GM18867 (cell line): ENCODE results near the gene ARHGAP19.

Source experiments
- ATAC-seq: cut with Tn5 transposase; IDR thresholded peaks from one replicate; pipeline ENCODE4 v1.9.1; 2021; ENCODE audit warnings: mild to moderate bottlenecking, moderate library complexity; ENCODE audit not compliant: unreplicated experiment

Gene ARHGAP19

DNA sequence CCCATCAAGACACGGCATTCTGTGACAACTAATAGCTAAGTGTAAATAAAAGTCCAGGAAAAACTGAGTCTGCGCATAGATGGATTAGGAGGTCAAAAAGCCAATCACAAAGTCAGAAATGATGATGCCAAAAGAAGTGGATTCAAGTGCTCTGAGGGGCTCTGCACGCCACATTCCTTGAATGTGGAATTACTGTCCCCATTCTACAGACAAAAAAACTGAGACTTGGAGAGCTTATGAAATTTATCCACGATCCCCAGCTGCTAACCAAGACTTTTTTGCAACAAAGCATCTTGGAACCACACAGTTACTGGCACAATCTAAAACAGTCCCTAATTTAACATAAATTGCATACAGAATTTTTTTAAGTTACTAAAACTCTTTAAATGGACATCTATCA lies 57.1 kb downstream of the ARHGAP19 start:
- no peak for ATAC-seq

DNA sequence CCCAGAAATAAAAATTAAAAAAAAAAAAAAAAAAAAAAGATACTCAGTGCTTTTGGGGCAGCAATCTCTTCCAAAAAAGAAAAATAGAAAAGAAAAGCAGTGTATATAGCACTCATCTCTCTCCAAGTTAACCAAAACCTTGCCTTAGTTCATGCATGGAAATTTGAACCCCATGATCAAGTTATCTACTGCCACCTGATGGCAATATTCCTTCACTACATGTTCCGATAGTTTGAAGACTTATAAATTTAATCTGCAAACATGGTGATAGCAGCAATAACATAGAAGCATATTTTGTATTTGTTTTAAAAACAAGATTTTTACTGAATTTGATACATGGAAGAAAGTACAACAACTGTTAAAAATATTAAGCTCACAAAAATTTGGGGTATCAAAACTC lies 58.0 kb downstream of the ARHGAP19 start:
- ATAC-seq, result no peak

DNA sequence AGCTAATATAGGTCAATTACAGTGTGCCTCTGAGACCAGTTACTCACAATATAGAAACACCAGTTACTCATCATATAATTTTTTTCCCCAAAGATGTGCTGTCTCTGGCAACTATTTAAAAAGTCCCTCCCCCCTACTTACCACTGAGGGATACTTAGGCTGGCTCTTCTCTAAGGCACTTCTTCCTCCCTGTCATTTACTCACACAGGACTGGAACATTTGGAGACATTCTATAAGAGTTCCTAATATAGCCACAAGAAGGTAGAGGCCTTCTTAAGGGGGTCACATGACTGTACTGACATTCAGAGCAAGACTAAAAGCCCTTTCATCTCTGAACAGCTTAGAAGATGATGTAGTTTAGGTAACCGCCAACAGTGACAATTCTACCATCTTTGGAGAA lies 62.3 kb downstream of the ARHGAP19 start:
- ATAC-seq, result no peak

DNA sequence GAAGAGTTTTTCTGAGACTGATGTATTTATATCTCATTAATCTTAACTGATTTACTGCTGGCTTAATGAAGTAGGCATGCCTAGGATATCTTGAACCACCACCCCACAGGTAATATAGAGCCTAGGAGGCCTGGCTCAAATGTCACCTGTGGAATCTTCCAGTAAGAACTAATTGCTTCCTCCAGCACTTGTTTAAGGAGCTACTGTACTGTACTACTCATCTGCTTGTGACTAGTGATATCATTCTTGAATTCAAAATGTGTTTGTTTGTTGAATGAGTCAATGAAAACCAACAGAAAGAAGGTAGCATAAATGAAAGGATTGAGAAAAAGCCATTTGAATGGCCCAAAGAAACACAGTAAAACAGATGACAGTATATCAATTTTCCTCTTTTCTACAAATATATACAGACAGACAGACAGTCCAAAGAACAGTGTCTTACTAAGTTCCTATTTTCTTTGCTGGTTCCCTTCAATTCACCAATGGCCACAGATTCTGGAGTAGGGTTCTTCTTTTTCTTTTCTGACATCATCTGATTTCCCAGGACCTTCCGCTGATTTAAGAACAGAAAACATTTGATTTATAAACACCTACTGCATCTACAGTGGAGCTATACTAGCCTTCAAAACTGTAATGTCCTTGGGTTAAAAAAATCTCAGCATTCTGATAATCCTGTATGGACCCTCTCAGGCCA lies 63.0 kb downstream of the ARHGAP19 start:
- no peak for ATAC-seq

DNA sequence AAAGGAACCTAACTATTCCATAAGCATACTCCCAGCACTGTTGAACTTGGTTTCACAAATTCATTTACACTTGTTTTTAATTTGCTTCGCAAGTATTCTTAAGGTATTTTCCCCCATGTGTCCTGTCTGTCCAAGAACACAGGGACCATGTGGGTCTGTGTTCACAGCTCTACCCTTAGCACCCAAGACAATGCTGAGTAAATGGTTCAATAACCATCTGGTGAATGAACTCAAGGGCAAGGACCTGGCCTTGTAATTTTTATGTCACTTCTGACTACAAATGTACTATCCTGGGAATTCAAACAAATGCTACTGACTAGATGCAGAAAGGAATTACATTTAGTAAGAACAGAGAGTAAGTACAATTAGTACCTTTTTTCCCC lies 63.7 kb downstream of the ARHGAP19 start:
- no peak for ATAC-seq

DNA sequence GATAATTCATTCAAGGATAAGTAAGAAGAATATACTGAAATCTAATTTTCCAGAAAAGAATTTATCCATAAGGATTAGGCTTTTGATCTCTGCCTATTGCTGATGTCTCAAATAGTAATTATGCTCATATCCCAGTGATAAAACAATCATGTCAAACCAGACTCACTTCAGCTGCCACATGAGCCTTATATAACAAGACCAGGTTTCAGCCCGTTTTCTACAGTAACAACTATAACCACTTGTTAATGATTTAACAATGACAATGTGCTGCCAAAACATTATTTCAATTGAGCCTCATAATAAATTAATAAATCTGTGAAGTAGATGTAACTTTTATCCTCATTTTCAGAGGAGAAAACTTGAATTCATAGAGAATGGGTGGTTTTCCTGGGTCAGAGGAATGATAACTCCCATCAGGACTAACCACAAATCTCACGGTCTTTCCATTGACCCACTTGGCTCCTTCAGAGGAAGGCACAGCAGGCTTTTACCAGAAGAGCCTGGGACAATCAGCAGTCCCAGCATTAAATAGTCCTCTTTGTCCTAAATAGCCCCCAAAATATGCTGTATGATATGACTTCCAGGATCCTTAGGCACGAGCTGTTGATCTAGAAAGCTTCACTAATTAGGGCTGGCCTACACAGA lies 64.2 kb downstream of the ARHGAP19 start:
- ATAC-seq, result no peak

DNA sequence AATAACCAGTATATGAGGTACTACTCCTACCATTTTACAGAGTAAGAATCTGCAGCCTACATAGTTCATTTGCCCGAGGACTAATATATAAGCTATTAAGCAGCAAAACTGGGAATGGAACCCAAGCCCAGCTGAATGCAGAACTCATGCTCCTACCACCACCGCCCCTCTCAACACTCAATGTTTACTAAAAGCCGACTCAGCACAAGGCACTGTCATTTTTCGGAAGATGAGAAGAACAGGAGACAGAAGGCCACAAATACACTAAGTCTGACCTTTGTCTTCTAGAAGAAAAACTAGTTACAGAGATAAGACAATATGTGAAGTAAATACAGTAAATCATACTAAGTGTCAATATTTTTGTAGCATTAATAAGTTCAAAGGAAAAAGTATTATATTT lies 66.0 kb downstream of the ARHGAP19 start:
- ATAC-seq, result no peak

DNA sequence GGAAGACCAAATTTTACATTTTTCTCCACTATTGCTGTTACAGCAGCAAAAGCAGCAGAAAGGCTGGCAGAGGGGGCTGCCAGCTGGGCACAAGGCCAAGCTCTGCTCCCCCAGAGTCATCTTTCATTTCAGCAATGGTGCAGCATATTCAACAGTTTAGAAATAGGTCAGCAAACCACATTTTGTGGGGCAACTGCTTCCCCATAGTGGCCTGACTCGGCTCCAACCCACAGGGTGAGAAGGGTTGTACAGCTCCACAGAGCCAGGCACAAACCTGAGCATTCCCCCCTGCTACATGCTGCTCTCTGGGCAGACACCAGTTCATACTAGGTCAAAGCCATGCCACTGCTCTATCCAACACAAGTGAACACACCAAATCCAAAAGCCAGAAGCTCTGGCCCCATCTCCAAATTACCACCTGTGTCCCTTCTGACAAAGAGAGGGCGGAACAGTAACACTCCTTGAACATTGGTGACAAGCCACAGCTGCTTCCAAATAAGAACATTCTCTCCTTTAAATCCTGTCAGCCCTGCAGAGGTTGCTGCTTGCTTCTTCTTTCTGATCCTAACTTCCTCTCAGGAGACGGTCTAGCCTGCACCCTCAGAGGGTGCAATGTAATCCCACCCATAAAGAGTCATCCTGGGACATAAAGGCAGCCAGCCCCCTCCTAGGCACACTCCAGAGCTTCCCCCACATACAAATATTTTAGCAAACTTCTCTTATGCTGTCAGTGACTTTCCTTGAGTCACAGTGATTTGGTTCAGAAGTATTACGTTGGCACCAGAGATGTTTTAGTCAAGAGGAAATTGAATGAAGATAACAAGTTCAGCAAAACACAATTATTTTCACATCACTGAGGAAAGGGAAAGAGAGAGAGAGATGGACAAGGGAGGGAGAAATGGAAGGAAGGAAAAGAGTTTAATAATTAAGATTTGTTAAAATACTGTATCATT lies 67.7 kb downstream of the ARHGAP19 start:
- ATAC-seq, result no peak

DNA sequence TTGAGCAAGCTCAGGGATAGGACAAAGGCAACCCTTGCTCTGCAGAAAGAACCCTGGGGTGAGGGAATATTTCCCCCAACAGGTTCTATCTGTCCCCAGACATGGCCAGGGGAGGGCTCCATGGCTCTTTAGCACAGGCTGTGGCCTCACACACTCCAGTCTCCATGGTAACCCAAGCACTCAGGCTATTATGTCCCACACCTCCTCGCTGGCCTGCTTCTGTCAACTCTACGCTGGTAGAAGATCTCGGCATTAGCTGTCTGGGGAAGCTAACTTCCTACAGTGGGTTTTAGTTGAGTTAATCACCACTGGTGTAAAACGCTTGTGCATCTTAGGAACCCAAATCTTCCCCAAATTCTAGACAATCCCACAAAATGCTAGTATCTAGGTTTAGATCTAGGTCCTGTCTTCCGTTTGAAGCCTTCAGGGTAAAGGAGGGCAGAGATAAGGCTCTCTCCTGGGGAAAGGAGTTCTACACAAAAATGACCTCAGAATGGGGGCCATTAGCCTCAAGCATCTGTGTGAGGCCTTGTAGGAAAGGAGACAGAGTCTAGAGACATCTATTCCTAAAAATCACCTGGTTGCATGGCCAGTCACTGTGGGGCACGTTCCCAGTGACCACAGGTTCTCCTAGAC lies 70.0 kb downstream of the ARHGAP19 start:
- ATAC-seq, result no peak

DNA sequence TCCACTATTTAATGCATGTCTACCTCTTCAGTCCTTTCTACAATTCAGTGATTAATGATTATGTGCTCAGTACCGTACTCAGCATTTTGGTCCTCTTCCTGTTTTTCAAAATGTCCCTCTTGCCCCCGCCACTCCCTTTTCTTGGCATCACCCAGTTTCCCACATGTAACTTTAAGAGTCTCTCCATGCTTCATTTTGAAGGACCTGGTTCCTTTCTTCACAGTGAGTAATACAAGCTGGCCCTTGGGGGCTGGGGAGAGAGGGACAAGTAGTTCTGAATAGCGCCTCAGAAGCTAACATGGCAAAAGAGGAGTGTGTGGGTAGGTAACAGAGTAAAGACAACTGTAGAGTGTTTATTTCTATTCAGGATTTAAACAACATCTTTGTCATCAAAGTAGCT lies 72.1 kb downstream of the ARHGAP19 start:
- ATAC-seq, result no peak

DNA sequence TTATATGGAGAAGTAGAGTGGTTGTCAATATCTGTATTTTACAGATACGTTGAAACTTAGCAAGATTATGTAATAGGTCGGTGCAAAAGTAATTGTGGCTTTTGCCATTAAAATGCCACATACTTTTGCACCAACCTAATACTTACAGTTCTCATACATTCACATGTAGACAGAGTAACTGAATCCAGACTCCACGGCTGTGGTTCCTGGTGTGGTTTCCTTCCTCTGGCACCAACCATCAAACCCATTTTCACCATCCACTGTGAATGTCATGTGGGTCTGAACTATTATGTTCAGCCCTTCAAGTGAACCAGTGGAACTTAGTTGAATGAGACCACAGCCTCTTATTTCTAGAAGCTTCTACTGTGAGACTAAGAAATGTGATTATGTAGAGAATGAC lies 75.1 kb downstream of the ARHGAP19 start:
- ATAC-seq, result no peak

DNA sequence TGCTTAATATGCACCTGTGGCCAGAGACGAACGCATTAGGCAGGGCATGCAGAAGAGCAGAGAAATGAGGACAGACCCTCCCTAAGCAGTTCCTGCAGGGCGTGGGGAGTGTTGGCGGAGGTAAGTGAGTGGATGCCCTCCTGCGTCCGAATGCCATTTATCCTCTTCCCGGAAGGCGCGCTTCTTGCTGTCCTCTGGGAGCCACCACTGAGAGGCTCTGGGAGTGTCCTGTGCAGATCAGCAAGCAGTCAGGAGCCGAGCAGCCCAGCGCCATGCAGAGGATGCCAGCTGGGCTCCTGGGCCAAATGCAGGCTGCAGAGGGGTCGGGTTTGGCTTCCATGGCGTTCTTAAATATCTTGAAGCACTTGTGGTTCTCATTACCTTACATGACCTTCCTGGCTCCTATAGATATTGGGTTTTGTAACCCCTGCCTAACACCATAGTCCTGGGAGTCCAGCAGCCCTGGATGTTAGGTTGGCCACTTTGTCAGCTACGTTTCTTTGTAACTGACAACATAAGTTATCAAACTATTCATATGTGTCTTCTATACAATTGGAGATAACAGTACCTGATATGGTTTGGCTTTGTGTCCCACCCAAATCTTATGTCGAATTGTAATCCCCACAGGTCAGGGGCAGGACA lies 76.7 kb downstream of the ARHGAP19 start:
- ATAC-seq, result no peak

DNA sequence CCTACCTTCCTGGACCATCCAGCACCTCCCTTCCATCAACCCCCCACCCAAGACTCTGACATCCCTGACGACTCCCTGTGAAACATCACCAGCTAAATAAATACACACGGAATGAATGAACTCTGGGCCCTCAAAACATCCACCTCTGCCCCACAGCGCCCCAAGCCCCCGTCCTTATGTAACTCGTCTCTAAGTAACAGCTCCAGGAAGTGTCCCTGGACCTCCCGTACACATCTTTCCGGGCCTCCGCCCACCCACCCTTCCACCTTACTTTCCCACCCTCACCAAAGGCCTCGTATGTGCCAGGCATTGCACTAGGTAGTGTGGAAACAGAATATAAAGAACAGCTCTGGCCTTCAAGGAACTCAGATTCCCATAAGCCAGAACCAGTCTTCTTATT lies 79.0 kb downstream of the ARHGAP19 start:
- ATAC-seq, result no peak

DNA sequence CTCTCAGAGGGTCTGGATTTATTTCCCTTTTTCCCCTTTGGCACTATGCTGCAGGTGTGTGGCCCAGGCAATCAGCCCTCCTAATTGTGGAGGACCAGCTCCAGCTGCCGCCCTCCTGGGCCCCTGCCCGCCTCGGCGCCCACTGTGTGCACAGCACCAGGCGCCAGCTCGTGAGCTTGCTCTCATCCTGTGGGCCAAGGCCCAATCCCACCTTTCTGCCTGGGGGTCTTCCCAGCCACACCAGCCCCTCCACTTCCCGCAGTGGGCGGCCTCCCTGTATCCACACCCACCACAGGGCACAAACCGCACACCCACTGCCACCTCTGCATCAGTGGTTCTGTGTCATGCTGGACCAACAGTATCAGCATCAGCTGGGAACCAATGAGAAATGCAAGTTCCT lies 81.2 kb downstream of the ARHGAP19 start:
- ATAC-seq, result no peak

DNA sequence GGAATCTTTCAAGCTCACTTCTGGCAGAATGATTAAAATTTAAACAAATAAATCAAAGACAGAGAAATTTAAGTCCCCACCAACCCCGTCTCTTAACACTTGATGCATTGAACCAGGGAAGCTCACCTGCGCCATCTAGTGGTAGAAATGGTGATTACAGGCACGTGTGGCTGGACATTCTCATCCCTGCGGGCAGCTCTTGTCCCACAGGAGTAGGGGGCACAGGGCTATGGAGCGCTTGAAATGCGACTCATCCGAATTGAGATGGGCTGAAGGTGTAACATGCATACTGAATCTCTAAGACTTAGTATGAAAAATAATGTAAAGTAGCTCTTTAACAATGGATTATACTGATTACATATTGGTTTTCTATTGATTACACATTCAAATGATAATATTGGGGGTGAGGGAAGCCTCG lies 81.9 kb downstream of the ARHGAP19 start:
- ATAC-seq, result no peak

DNA sequence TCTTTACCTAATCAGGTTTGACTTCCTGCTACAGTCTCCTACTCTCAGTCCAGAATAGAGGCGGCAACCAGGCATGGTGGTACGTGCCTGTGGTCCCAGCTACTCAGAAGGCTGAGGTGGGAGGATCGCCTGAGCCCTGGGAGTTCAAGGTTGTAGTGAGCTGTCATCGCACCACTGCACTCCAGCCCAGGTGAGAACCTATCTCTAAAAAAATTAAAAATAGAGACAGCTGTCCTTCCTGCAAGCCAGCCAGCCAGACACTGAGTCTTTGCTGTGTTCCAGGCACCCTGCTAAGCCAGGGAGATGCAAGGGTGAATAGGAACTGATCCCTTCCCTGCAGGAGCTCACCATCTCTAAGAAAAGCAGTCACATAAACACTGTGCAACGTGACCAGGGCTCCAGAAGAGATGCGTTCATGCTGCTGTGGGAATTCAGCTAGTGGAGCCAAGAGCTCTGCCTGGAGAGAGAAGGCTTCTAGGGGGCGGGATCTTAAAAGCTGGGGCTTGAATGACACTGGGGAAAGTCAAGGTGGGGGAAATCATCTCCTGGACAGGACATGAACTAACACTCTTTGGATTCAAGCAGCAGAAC lies 84.6 kb downstream of the ARHGAP19 start:
- no peak for ATAC-seq

DNA sequence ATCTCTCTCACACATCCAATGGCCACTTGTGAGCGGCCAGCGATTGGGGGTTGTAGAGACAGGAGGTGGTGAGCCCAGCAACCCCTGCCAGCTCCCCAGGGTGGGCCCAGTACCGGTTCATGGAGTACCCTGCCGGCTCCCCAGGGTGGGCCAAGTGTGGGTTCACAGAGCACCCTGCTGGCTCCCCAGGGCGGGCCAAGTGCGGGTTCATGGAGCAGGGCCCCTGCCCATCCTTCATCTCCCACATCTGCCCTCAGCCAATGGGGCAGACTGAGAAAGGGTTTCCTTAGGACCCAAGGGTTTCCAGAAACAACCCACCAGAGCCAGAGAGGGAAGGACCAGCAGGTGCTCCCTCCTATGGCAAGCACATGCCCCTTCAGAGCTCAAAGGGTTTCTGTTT lies 85.3 kb downstream of the ARHGAP19 start:
- ATAC-seq, result no peak

DNA sequence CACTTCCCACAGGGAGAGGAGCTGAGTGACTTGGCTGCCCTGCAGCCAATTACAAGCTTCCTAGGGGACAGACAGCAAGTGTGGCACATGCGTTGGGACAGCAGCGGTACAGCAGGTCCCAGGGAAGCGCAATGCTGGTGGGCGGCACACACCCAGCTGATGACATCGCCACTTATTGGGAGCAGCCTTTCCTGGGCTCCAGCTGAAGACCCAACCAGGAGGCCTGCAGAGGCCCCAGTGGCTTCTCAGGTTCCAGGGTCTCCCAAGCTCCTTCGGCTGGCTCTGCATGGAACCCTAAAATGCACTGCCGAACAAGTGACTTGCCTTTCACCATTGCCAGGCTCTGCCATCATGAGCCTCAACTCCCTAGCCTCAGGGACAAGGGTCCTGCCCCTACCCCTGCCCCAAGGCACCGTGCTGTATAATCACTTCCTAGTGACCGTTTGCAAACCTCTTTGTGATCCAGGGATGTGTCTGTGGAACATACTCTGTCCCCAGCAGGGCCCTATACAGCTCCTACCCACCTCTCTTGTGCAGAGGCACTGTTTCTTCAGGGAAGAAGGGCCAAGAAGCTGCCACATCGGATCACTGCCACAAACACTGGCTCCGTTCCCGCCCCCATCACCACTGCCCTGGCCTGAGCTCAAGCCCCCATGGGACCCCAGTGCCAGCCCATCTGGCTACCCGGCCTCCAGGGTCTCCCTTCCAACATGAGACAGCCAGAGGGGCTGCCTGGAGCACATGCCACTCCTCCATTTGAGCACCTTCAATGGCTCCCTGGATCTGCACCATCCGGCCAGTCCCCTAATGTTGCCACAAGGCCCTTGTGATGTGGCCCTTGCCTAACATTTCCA lies 87.4 kb downstream of the ARHGAP19 start:
- no peak for ATAC-seq

DNA sequence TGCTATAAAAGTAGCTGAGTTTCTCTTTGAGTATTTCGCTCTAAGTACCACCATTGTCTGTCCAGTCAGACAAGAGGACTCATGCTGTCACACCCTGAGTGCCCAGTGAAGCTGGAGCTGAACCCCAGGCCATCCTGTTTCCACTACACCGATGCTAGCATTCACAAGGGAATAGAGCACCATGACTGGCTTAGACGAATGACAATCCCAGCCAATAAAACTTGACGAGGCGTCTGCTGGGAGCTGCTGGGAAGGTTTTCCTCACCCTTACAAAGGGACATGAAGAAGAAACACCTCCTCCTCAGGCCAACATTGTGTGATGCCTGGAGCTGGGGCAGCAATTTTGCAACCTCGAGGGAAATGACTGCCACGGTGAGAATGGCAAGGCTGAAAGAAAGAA lies 89.2 kb downstream of the ARHGAP19 start:
- ATAC-seq, result no peak

DNA sequence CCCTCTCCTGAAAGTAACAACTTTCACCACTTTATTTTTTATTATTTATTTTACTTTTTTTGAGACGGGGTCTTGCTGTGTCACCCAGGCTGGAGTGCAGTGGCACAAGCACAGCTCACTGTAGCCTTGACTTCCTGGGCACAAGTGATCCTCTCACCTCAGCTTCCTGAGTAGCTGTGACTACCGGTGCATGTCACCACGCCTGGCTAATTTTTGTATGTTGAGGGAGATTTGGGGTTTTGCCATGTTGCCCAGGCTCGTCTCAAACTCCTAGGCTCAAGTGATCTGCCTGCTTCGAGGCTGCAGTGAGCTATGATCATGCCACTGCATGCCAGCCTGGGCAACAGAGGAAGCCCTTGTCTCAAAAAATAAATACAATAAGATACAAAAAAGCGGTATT lies 91.8 kb downstream of the ARHGAP19 start:
- ATAC-seq, result no peak
